ENCODE results near the gene ELAPOR2.
"Not testable (repeated sequence)": the region's sequence is repeated elsewhere in the genome, so short reads cannot be mapped to it uniquely, and the experiment has no call there.

Gene ELAPOR2

DNA sequence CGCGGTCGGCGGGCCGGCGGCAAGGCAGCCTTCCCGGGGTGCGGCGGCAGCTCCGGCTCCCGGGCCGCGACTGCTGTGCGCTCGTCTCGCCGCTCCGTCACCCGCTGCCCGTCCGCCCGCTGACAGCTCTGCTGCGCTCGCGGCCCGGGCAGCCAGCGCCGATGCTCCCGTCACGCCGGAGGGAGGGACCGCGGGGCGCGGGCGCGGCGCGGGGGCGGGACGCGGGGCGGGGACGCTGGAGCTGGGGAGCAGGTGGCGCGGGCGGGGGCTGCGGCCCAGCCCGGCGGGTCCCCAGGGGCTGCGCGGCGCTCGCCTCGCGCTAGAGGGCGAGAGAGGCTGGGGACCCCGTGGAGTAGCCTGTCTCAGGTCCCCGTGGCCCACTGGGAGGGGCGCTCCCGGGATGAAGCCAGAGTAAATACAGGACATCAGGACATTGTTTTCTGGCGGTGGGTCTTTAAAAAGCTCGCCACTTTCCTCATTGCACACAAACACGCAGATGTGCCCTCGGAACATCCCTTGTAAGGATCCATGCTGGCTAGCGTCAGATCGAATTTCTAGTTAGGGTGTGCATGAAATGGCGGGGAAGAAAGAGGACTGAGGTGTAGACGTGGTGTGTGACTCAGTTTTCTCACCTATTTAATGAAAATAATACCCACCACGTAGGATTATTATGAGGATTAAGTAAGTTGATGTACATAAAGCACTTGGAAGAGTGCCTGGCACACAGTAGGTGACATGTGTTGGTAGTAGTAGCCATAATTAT is at the start of gene ELAPOR2:
ELAPOR2 (minus strand) TSS at position 130 of the 763 bp plus-strand sequence. CDS start 141 bp downstream, outside the sequence.
- DNase-seq, result peak; percentile 75

DNA sequence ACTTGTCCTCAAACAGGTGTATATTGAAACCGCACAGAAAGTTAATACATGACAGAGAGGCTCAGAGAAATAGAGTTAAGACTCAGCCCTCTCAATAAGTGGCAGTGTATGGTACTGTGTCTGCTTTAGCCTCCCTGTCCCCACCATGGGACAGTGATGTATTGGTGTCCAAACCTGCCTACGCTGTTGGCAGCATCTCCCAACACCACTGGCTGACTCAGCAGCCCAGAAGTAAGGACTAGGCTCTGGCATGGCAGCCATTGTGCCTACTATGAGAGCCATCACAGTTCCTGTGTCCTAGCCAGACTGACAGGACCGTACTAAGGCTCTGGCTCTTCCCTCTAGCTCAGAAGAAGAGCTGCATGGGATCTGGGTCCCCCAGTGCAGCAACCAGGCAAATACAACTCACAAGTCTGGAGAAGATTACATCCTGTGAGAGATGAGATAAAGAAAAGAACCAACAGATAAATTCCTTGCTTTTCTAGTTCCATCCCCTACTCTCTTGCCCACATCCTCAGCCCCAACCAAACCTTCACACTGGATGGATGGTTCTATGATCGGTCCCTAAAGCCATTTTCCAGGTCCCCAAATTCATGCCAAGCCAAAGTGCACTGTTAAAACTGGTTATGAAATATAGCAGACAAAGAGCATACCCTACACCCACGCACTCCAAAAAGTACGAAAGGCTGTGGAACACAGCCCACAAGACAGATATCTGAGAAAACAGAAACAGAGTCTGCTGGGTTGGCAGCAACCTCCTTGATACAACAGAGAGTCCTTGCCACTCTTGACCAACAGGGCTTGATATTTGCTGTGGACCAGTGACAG is 48.7 kb upstream of the ELAPOR2 start:
- DNase-seq, result no peak

DNA sequence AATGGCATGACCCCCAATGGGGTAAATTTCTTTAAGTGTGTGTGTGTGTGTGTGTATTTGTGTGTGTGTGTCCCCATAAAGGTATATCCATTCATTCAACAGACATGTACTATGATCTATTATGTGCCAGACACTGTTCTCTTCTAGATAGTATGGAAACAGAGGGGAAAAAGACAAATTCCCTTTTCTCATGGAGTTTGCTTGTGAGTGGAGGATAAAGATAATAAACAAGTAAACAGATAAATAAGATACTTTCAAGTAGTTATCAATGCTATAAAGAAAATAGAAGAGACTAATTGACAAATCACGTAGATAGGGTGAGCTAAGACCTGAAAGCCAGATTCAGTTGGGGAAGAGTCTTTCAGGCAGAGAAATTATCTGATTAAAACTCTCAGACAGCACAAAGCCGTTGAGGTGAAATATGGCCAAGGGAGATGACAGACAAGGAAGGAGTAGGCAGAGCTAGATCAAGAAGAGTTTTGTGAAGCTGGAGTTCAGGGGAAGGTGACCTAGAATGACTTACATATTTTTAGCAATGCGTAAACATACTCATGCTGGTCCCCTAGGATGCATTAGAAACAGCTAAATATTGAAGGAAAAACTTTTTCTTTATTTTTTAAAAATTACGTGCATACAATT is 47.6 kb upstream of the ELAPOR2 start:
- DNase-seq, result no peak

DNA sequence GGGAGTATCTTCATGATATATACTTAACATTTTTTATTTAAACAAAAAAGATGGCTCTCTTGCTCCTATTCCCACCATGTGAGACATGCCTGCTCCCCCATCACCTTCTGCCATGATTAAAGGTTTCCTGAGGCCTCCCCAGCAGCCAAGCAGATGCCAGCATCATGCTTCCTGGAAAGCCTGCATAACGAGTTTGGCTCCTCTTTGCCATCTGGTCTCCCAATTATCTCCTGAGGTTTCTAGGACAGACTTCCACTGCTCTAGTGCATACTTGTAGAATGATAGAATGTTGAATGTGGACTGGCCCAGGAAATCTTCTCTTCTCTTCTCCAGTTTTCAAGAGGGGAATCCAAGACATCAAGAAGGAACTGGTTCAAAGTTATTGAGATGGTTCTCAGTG is 45.9 kb upstream of the ELAPOR2 start:
- DNase-seq, result no peak

GRCh38 chr7:87100326-87100725 is 40.9 kb upstream of the ELAPOR2 start:
- DNase-seq, result no peak

DNA sequence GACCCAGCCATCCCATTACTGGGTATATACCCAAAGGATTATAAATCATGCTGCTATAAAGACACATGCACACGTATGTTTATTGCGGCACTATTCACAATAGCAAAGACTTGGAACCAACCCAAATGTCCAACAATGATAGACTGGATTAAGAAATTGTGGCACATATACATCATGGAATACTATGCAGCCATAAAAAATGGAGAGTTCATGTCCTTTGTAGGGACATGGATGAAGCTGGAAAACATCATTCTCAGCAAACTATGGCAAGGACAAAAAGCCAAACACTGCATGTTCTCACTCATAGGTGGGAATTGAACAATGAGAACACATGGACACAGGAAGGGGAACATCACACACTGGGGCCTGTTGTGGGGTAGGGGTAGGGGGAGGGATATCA is 37.9 kb upstream of the ELAPOR2 start:
- DNase-seq, result not testable (repeated sequence)

DNA sequence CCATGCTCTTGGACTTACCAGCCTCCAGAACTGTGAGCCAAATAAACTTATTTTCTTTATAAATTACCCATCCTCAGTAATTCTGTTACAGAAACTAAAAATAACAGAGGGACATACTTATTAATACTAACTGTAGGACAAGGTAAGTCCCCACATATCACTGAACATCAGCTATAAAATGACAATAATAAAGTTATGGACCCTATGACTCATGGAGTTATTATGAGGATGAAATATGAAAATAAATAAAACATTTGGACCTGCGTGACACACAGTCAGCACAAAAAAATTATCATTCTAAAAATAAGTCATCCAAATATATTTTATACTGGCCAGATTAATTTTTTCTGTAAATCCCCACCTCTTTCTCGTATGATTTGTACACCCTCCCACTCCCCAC is 34.9 kb upstream of the ELAPOR2 start:
- DNase-seq, result no peak

DNA sequence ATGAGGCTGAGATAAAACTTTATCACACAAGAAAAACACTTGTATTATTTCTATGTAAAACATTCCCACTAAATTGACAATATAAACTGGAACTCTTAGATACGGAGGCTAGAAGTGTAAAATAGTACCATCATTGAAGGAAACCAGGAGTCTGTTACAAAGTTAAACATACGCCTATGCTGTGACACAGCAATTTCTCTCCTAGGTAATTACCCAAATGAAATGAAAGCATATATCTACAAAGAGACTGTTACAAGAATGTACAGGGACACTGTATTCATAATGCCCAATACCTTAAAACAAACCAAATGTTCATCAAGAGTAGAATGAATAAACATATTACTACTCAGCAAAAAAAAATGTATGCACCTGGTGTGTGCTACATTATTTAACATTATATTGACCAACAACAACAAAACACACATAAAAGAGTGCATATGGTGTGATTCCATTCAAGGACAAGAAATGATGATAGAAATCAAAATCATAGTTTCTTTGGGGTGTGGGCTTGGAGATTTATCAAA is 33.2 kb upstream of the ELAPOR2 start:
- DNase-seq, result no peak

- DNase-seq, result no peak
Measured at GRCh38 chr7:87091487-87092066, 32.1 kb upstream of the ELAPOR2 start.

- no peak for DNase-seq
Measured at GRCh38 chr7:87083865-87084519, 24.5 kb upstream of the ELAPOR2 start.

DNA sequence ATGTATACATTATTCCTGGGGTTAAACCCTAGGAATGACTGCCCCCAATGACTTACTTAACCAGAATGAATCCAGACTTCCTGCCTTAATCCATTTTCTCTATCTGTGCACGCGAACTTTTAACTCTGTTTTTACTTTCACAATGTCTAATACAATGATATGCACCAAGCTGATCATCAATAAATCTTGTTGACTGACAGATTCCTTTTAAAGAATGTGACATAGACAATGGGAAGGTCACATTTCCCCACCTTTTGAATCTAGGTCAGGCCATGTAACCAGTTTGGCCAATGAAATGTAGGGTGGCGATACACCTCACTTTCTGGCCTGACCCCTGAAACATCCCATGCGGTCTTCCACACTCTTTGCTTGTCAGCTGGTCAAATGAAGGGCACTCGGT is 23.2 kb upstream of the ELAPOR2 start:
- DNase-seq, result no peak

DNA sequence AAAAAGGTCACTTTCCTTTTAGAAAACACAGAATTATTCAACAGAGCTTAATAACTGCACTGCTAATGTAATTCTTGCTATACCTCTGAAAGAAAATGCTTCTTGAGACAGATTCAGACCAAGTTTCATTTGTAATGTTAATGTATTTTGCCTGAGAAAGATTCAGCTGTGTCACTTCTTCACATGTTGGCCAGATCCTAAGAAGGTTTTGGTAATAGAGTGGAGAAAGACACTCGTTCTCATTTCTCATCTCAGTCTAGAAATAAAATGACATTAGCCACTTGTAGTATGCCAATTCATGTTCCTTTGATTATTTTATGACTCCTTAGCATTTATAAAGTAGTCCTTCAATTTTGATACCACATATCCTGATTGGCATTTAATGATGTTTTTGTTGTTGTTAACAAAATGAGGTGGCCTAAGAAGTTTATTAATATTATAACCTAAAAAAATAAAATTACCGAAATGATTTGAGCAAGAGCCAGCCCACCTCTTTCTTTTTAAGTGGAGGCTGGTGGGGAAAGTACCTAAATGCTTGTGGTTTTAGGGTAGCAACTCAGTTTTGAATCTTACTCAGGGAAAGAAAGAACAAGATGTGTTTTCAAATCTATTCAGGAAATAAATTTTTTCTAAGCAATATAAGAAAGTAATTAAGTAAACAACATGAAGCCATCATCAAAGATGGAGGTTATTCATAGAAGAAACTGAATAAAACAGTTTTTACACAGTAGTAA is 16.4 kb upstream of the ELAPOR2 start:
- DNase-seq, result no peak

- no peak for DNase-seq
Measured at GRCh38 chr7:87067788-87068187, 8.3 kb upstream of the ELAPOR2 start.

- DNase-seq, result no peak
Measured at GRCh38 chr7:87060288-87060537, 759 bp upstream of the ELAPOR2 start.

DNA sequence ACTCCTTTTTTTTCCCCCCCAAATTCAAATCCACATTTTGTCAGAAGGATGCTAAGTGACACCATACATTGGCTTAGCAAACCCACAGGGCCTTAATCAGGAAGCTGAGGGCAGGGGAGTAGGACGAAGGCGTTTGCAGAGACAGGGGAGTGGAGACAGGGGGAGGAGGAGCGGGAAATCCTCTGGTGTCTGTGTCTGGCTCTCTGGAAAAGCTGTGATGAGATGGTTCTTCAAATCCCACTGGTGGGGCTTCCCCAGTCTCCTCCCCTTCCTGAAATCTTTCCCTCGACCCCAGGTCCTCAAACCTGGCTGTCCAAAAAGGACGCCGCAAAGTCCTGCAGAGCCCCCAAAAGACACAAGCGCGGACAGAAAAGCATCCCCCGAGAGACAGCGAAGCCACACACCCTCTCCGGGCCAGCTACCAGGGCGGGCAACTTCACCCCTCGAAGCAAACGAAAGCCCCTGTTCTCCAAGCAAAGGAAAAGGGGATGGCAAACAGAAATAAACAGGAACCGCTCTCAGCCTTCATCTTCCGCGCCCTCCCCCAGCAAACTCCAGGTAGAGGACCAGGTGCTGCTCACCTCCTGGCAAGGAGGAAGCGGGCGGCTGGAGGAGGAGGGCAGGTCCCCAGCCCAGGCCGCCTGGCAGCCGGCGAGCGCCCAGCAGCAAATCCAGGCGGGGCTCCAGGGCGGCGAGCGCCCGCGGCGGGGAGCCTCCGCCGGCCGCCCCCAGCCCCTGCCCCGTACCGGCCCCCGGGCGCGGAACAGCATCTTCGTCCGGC is 520 bp downstream of the ELAPOR2 start:
- peak; percentile 17 for DNase-seq

- DNase-seq, result no peak
Measured at GRCh38 chr7:87057210-87057609, 2.2 kb downstream of the ELAPOR2 start.

- DNase-seq, result no peak
Measured at GRCh38 chr7:87056346-87056745, 3.1 kb downstream of the ELAPOR2 start.

DNA sequence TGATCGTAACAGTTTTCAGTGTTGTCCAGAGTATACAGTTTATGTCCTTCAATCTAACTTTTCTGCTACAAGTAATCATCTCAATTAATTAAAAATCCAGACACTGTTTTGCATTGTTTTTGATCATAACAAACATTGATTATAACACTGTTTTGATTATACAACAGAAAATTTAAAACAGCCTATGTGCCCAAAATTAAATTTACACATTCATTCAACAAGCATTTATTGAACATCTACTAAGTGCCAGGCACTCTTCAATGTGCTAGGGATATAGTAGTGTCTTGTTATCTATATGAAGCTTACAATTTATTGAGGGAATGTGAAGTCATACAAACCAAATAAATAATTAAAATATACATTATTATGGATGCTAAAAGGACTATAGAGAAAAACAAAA is 10.6 kb downstream of the ELAPOR2 start:
- no peak for DNase-seq

GRCh38 chr7:87046456-87046855 is 13.0 kb downstream of the ELAPOR2 start:
- no peak for DNase-seq

- DNase-seq, result not testable (repeated sequence)
Measured at GRCh38 chr7:87044713-87045112, 14.7 kb downstream of the ELAPOR2 start.

- not testable (repeated sequence) for DNase-seq
Measured at GRCh38 chr7:87041586-87041985, 17.9 kb downstream of the ELAPOR2 start.

Data from stimulated activated naive CD4-positive, alpha-beta T cell treated with Interleukin-2 at 50 U/mL for 16 hours (primary cell).